Esophagus (tissue), 2 donors: Measurements from ENCODE around the gene UBE2E3. TPM values are rescaled to one million over a fixed set of nuclear protein-coding genes. Genes with fewer than 3 reads are reported as not detected.

Experiments
- H3K27ac ChIP-seq, 2 donors: one replicate each; pipeline ENCODE4 v1.5.1; 2013; ENCODE audit warnings: low read depth in 2 of 2, mild to moderate bottlenecking in 2 of 2, inconsistent platforms in 1 of 2, low read length in 1 of 2, moderate library complexity in 1 of 2
- H3K27me3 ChIP-seq, 2 donors: one replicate each; pipeline ENCODE4 v1.6.1; 2013; ENCODE audit warnings: low read length in 2 of 2, control low read depth in 1 of 2, mild to moderate bottlenecking in 1 of 2; ENCODE audit not compliant: insufficient read depth in 2 of 2, control insufficient read depth in 1 of 2
- H3K36me3 ChIP-seq, 2 donors: one replicate each; pipeline ENCODE4 v1.6.1; 2013; ENCODE audit warnings: low read length in 1 of 2; ENCODE audit not compliant: control insufficient read depth in 2 of 2, insufficient read depth in 2 of 2
- H3K4me1 ChIP-seq, 2 donors: one replicate each; pipeline ENCODE4 v1.6.1; 2013; ENCODE audit warnings: low read length in 1 of 2; ENCODE audit not compliant: control insufficient read depth in 2 of 2, insufficient read depth in 2 of 2
- H3K4me3 ChIP-seq, 2 donors: one replicate each; pipeline ENCODE4 v1.5.1; 2013; ENCODE audit warnings: low read length in 2 of 2, mild to moderate bottlenecking in 2 of 2, low read depth in 1 of 2, moderate library complexity in 1 of 2
- H3K9me3 ChIP-seq, 2 donors: one replicate each; pipeline ENCODE4 v1.6.1; 2013; ENCODE audit warnings: mild to moderate bottlenecking in 2 of 2, low read depth in 1 of 2, low read length in 1 of 2, moderate library complexity in 1 of 2; ENCODE audit not compliant: control insufficient read depth in 2 of 2, insufficient read depth in 1 of 2
- WGBS, 2 donors: extraction: QIAGEN DNeasy Blood & Tissue Kit; methylation state at CpG; one replicate each; pipeline ENCODE4 v1.1.7; 2013; 5-methylcytosine and 5-hydroxymethylcytosine counted together
- polyA plus RNA-seq, 2 donors: library from polyadenylated mRNA; stranded (reverse); fragments of 200-250 nt; gene quantifications; one replicate each; pipeline ENCODE4 v1.2.3, GENCODE V29; 2013
- donor health status: healthy with polysubstance abuse.
- donor health status: Bipolar disorder and iron deficiency.

Gene UBE2E3
- polyA plus RNA-seq, 2 donors: 21.3 to 33.4 TPM

DNA sequence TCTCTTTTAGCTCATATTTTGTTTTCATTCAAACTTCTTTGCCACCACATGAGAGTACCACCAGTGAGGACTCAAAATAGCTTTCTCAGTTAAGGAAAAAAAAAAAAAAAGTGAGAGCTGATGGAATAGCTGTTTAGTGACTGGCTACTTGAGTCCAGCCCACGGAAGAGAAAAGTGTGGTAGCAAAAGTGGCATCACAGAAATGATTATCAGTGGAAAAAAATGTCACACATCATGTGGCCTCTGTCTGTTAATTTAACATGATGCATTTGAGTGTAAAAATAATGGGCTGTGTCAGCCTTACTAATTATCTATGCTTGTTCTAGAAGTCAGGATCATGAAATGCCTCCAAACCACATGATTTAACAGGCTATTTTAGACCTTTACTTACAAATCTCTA is 132.5 kb downstream of the UBE2E3 start:
- H3K9me3 ChIP-seq: no peaks in the 10 kb centered on the region
- no peaks in the 10 kb centered on the region for H3K36me3 ChIP-seq
- WGBS, 2 donors: 81 to 91% methylated on average over 1 of the region's 1 CpG
- H3K4me1 ChIP-seq: no peaks in the 10 kb centered on the region
- H3K27me3 ChIP-seq: no peaks in the 10 kb centered on the region
- H3K4me3 ChIP-seq: no peak overlapping the region
- no peak overlapping the region for H3K27ac ChIP-seq
